Myometrial cell (primary cell): ENCODE data around the gene OR10J4. TPM values are rescaled to one million over a fixed set of nuclear protein-coding genes. Genes with fewer than 3 reads are reported as not detected.

Experiments used
- total RNA-seq: library from RNA; depleted of rRNA; stranded (reverse); fragments of >200 nt; gene quantifications from 2 replicates; pipeline ENCODE4 v1.2.3, GENCODE V29; 2015

Gene OR10J4
- total RNA-seq: not detected in 2 replicates

GRCh38 chr1:159431904-159432303, at the start of gene OR10J4:
OR10J4 (plus strand) TSS chr1:159432204.

GRCh38 chr1:159439422-159439821, 7.4 kb downstream of the OR10J4 start, which contains the start of gene OR10J1:
OR10J1 (plus strand) TSS chr1:159439722; CDS start chr1:159439792, 70 bp downstream.

Other genes starting within 250 kb of the OR10J4 start
- not detected in 2 replicates for gene ACKR1, start 227.3 kb upstream of the OR10J4 start, total RNA-seq
- gene FCER1A, start 129.9 kb upstream of the OR10J4 start, total RNA-seq: not detected in 2 replicates
- not detected in 2 replicates for gene OR10J1, start 7.5 kb downstream of the OR10J4 start, total RNA-seq
- not detected in 2 replicates for gene OR10J5, start 103.8 kb downstream of the OR10J4 start, total RNA-seq
- not detected in 2 replicates for gene APCS, start 155.6 kb downstream of the OR10J4 start, total RNA-seq